ENCODE results near the gene NCKAP5. TPM values are rescaled to one million over a fixed set of nuclear protein-coding genes. Genes with fewer than 3 reads are reported as not detected.

NCKAP5 gene
- total and polyA plus RNA-seq, 9 of the 15 experiments (the other 6 are each of a cell fraction or from before 2014, with no cell fraction given): not detected

DNA sequence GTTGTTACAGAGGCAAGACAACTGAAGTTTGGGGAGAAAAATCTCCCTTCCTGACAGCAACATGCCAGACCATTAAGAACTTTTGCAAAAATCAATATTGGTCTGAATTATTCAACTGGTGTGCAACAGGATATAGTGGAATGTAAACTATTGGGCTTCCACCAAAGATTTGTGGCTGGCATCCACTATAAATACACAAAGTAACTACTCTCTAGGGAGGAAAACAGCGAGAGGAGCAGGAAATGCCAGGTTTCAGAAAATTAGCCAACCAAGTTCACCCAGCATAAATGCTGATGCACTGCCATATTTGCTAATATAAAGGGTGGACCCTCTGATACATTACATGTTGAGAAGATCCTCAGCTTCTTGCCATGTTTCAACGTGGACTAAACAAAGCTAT is 630.6 kb downstream of the NCKAP5 start (continued):
- TF ChIP-seq RBM14 (IDR thresholded peaks at IDR 0.05; ENCODE audit: borderline replicate concordance, insufficient read depth, low read depth, low read length): no peak

DNA sequence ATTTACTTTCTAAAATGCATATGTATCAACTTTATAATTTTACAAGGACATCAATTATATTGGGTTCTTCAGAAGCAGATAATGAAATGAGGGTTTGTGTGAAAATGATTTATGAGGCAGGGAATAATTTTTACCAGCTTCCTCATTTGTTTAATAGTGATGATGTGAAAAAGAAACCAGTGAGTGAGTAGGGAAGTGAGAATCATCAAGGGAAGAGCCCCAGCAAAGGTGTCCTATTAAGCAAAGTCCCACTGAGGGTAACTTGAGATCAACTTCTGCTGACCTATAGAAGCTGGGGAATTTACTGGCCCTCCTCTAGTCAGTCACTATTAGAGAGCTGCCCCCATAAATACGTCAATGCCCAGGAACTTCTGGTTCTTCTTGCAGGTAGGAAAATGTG is 631.5 kb downstream of the NCKAP5 start:
- WGBS (ENCODE audit: insufficient coverage, low coverage, missing lambda C conversion rate): 0% methylated on average over 1 of the region's 1 CpG
- no TSS peak for BruUV-seq (replicated peaks)
- Histone ChIP-seq H3K4me2 (ENCODE audit: insufficient read depth, low read length) (no peak overlapping the region), H3K4me3 (no peak overlapping the region), H3K4me1 (replicated peaks in 1 of 2; ENCODE audit: control insufficient read depth in 2 of 2, insufficient read depth in 2 of 2, low read length in 2 of 2) (no peaks in the 10 kb centered on the region), H3K27me3 (ENCODE audit: control insufficient read depth in 2 of 2, insufficient read depth in 2 of 2, low read length in 2 of 2) (no peaks in the 10 kb centered on the region), H3K36me3 (ENCODE audit: control insufficient read depth, insufficient read depth, low read length) (no peaks in the 10 kb centered on the region), H3K9ac (ENCODE audit: insufficient read depth in 1 of 2, low read depth in 2 of 2, low read length in 2 of 2) (no peak overlapping the region), H3K27ac (ENCODE audit: extremely low read depth, low read depth, low read length) (no peak overlapping the region), H2AFZ (ENCODE audit: low read depth, low read length) (no peak overlapping the region), H3K79me2 (ENCODE audit: control insufficient read depth, insufficient read depth, low read length) (no peaks in the 10 kb centered on the region), H3K9me3 (replicated peaks; ENCODE audit: control insufficient read depth, insufficient read depth, low read depth, low read length) (no peaks in the 10 kb centered on the region), H4K20me1 (replicated peaks; ENCODE audit: control insufficient read depth, insufficient read depth, low read length) (no peaks in the 10 kb centered on the region), H3K9me1 (ENCODE audit: control insufficient read depth, insufficient read depth, low read length) (no peaks in the 10 kb centered on the region)
- FAIRE-seq: no peak
- intact Hi-C loops (cut with micrococcal nuclease) (no loop called here), in situ Hi-C loops (cut with MboI) (no loop called here)
- ChIA-PET POLR2A (interaction anchor here (1.0 kb wide), 1 partner anchor 8 kb away, joined by 4 read pairs; no protein-coding TSS in a partner anchor), CTCF (ENCODE audit: low intra/inter-chr PET ratio) (no interaction called here)
- ATAC-seq: no peak
- no peak for DNase-seq (ENCODE audit: extremely low read depth in 1 of 4, low spot score in 3 of 4)
- no peak for TF ChIP-seq DACH1 (IDR thresholded peaks at IDR 0.05; ENCODE audit: partially characterized antibody)
- no peak for TF ChIP-seq SNIP1 (IDR thresholded peaks at IDR 0.05; ENCODE audit: low read depth)
- no peak for TF ChIP-seq ZNF174 (CRISPR knock-in tag; IDR thresholded peaks at IDR 0.05)
- no peak for TF ChIP-seq CBFB (CRISPR knock-in tag; IDR thresholded peaks at IDR 0.05)
- TF ChIP-seq NFRKB (IDR thresholded peaks at IDR 0.05; ENCODE audit: low read depth): no peak
- TF ChIP-seq BCL6 (CRISPR knock-in tag; IDR thresholded peaks at IDR 0.05): no peak
- TF ChIP-seq, protein P1, sequence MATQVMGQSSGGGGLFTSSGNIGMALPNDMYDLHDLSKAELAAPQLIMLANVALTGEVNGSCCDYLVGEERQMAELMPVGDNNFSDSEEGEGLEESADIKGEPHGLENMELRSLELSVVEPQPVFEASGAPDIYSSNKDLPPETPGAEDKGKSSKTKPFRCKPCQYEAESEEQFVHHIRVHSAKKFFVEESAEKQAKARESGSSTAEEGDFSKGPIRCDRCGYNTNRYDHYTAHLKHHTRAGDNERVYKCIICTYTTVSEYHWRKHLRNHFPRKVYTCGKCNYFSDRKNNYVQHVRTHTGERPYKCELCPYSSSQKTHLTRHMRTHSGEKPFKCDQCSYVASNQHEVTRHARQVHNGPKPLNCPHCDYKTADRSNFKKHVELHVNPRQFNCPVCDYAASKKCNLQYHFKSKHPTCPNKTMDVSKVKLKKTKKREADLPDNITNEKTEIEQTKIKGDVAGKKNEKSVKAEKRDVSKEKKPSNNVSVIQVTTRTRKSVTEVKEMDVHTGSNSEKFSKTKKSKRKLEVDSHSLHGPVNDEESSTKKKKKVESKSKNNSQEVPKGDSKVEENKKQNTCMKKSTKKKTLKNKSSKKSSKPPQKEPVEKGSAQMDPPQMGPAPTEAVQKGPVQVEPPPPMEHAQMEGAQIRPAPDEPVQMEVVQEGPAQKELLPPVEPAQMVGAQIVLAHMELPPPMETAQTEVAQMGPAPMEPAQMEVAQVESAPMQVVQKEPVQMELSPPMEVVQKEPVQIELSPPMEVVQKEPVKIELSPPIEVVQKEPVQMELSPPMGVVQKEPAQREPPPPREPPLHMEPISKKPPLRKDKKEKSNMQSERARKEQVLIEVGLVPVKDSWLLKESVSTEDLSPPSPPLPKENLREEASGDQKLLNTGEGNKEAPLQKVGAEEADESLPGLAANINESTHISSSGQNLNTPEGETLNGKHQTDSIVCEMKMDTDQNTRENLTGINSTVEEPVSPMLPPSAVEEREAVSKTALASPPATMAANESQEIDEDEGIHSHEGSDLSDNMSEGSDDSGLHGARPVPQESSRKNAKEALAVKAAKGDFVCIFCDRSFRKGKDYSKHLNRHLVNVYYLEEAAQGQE (IDR thresholded peaks at IDR 0.05; ENCODE audit: borderline replicate concordance): no peak
- TF ChIP-seq, protein P1 (CRISPR knock-in tag; IDR thresholded peaks at IDR 0.05; ENCODE audit: low read depth): no peak
- no peak for TF ChIP-seq TCF7L2 (IDR thresholded peaks at IDR 0.05; ENCODE audit: low read depth, low read length)
- TF ChIP-seq, protein P2, sequence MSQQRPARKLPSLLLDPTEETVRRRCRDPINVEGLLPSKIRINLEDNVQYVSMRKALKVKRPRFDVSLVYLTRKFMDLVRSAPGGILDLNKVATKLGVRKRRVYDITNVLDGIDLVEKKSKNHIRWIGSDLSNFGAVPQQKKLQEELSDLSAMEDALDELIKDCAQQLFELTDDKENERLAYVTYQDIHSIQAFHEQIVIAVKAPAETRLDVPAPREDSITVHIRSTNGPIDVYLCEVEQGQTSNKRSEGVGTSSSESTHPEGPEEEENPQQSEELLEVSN (IDR thresholded peaks at IDR 0.05; ENCODE audit: borderline replicate concordance in 1 of 2, extremely low read depth in 1 of 2, insufficient read depth in 1 of 2, insufficient read length in 1 of 2, low read depth in 1 of 2, low read length in 1 of 2, poor library complexity in 1 of 2, severe bottlenecking in 1 of 2): no peak
- TF ChIP-seq ZNF586 (CRISPR knock-in tag; conservative IDR thresholded peaks at IDR 0.05): no peak
- TF ChIP-seq MCM2 (IDR thresholded peaks at IDR 0.05; ENCODE audit: low read depth): no peak
- TF ChIP-seq FOXA3 (CRISPR knock-in tag; conservative IDR thresholded peaks at IDR 0.05 in 1 of 2, IDR thresholded peaks at IDR 0.05 in 1 of 2): no peak

Data from K562 (cell line).